Esophagus muscularis mucosa (tissue), 4 donors: ENCODE measurements around the gene TTBK2. TPM values are rescaled to one million over a fixed set of nuclear protein-coding genes. Genes with fewer than 3 reads are reported as not detected.

Experiments
- DNase-seq: peaks from one replicate; pipeline ENCODE4 v3.0.0-alpha.2; 2017; ENCODE audit errors: extremely low spot score
- H3K27ac ChIP-seq, 4 donors: fragments of 200-600 bp; sonication (generic); replicated peaks in 1 of 4; 1 replicate in 3 of 4; 2 replicates in 1 of 4; pipeline ENCODE4 v1.5.1; 2016 to 2019; ENCODE audit warnings: mild to moderate bottlenecking in 1 of 4
- H3K27me3 ChIP-seq, 4 donors: fragments of 200-600 bp; sonication (generic); one replicate each; pipeline versions ENCODE4 v1.5.1 to v1.6.0; 2016 to 2019
- H3K36me3 ChIP-seq, 4 donors: fragments of 200-600 bp; sonication (generic); one replicate each; pipeline ENCODE4 v1.5.1; 2016 to 2019
- H3K4me1 ChIP-seq, 4 donors: fragments of 200-600 bp; sonication (generic); one replicate each; pipeline ENCODE4 v1.5.1; 2016 to 2019
- H3K4me3 ChIP-seq, 4 donors: fragments of 200-600 bp; sonication (generic); 1 replicate in 2 of 4; 2 replicates in 2 of 4; pipeline ENCODE4 v1.5.1; 2016 to 2019; ENCODE audit warnings: mild to moderate bottlenecking in 4 of 4, moderate library complexity in 1 of 4
- H3K9me3 ChIP-seq, 4 donors: fragments of 200-600 bp; sonication (generic); 1 replicate in 3 of 4; 2 replicates in 1 of 4; pipeline ENCODE4 v1.5.1; 2016 to 2019
- EP300 ChIP-seq: sonication (generic); formaldehyde crosslinking; IDR thresholded peaks from one replicate; pipeline ENCODE4 v1.6.1; 2017; ENCODE audit warnings: antibody characterized with exemption
- POLR2A ChIP-seq: fragments of 450-650 bp; IDR thresholded peaks from one replicate; pipeline ENCODE4 v1.6.1; 2017; ENCODE audit warnings: antibody characterized with exemption, moderate library complexity, mild to moderate bottlenecking, low read depth
- POLR2AphosphoS5 ChIP-seq, 2 donors: sonication (generic); formaldehyde crosslinking; IDR thresholded peaks; one replicate each; pipeline ENCODE4 v1.6.1; 2017; ENCODE audit warnings: antibody characterized with exemption in 2 of 2
- WGBS: methylation state at CpG from one replicate; pipeline ENCODE4 v1.1.5; 2018; 5-methylcytosine and 5-hydroxymethylcytosine counted together
- intact Hi-C: fragments of 100-400 bp; cut with DNase I; formaldehyde crosslinking; loops from one replicate; pipeline ENCODE4 v1.15.1; 2023
- total RNA-seq, 4 donors: library from RNA; depleted of rRNA; stranded (reverse); fragments of >200 nt; gene quantifications; one replicate each; pipeline versions ENCODE4 v1.1.0 to v1.2.1, GENCODE V29; 2016
- TF ChIP-seq, protein P1 (sequence below), 3 experiments: fragments of 200-600 bp in 2 of 3; fragments of 450-650 bp in 1 of 3; sonication (generic) in 2 of 3; IDR thresholded peaks; one replicate each; pipeline ENCODE4 v1.5.1; 2017 to 2019; ENCODE audit warnings: antibody characterized with exemption in 3 of 3, mild to moderate bottlenecking in 2 of 3, moderate library complexity in 1 of 3

TTBK2 gene
- total RNA-seq, 4 donors from 2014 or later = 19.4 to 33.0 (median 25.1) TPM

DNA sequence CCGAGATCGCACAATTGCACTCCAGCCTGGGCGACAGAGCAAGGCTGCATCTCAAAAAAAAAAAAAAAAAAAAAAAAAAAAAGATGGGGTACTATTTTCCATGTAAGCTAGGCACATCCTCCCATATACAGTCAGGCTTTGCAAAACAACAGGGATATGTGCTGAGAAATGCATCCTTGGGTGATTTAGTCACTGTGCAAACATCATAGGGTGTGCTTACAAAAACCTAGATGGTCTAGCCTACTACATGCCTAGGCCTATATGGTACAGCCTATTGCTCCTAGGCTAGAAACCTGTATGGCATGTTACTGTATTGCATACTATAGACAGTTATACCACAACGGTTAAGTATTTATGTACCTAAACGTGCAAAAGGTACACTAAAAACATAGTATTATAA is 75.0 kb downstream of the TTBK2 start:
- H3K9me3 ChIP-seq = peaks cover 0 to 6% (median 0%) of the 10 kb centered on the region in 4 donors
- TF ChIP-seq, protein P1, sequence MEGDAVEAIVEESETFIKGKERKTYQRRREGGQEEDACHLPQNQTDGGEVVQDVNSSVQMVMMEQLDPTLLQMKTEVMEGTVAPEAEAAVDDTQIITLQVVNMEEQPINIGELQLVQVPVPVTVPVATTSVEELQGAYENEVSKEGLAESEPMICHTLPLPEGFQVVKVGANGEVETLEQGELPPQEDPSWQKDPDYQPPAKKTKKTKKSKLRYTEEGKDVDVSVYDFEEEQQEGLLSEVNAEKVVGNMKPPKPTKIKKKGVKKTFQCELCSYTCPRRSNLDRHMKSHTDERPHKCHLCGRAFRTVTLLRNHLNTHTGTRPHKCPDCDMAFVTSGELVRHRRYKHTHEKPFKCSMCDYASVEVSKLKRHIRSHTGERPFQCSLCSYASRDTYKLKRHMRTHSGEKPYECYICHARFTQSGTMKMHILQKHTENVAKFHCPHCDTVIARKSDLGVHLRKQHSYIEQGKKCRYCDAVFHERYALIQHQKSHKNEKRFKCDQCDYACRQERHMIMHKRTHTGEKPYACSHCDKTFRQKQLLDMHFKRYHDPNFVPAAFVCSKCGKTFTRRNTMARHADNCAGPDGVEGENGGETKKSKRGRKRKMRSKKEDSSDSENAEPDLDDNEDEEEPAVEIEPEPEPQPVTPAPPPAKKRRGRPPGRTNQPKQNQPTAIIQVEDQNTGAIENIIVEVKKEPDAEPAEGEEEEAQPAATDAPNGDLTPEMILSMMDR (IDR thresholded peaks at IDR 0.05) = no peak
- TF ChIP-seq POLR2AphosphoS5 (IDR thresholded peaks at IDR 0.05) (no peak), POLR2A (no peak), EP300 (no peak)
- H3K27ac ChIP-seq = no peak overlapping the region
- H3K4me1 ChIP-seq = no peaks in the 10 kb centered on the region
- WGBS = 96% methylated on average over 5 of the region's 5 CpGs
- intact Hi-C loops = no loop called here
- DNase-seq = no peak
- H3K27me3 ChIP-seq = no peaks in the 10 kb centered on the region
- no peak overlapping the region for H3K4me3 ChIP-seq
- H3K36me3 ChIP-seq = peaks cover 0 to 13% (median 0%) of the 10 kb centered on the region in 4 donors

DNA sequence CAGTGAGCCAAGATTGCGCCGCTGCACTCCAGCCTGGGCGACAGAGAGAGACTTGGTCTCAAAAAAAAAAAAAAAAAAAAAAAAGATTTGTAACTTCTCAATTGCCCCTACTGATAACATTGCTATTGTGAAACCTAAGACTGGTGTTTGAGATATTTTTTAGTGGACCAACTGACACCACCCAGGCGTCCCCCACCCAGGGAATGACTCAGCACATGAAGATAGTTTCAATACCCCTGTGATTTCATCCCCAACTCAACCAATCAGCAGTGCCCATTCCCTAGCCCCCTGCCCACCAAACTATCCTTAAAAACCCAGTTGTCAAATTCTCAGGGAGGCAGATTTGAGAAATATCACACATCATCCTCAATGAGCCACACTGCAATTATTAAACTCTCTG is 76.9 kb downstream of the TTBK2 start:
- Histone ChIP-seq H3K9me3 (peaks cover 0 to 6% (median 0%) of the 10 kb centered on the region in 4 donors), H3K36me3 (peaks cover 9 to 21% (median 14%) of the 10 kb centered on the region in 4 donors), H3K4me3 (no peak overlapping the region), H3K4me1 (no peaks in the 10 kb centered on the region), H3K27me3 (no peaks in the 10 kb centered on the region), H3K27ac (no peak overlapping the region)
- TF ChIP-seq EP300 = no peak
- no peak for TF ChIP-seq POLR2AphosphoS5 (IDR thresholded peaks at IDR 0.05)
- TF ChIP-seq POLR2A = no peak
- TF ChIP-seq, protein P1 (IDR thresholded peaks at IDR 0.05) = no peak
- WGBS = 96% methylated on average over 4 of the region's 4 CpGs
- no peak for DNase-seq
- intact Hi-C loops = no loop called here

DNA sequence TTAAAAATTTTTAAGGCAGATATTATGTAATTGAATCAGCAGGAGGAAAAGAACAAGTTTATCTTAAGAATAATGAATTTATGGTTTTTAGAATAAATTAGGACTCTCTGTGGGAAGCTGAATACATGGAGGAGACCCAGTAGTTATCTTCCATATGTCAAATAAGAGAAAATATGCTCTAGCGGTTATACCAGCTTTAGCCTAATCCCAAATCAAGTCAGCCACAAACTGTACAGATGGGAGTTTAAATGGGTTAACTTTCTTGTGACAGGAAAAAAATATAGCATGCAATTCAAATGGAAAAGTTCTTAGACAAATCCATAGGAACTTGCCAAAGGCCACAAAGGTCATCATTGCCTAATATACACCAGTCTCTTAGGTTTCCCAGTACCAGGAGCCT is 84.3 kb downstream of the TTBK2 start:
- no peak overlapping the region for H3K27ac ChIP-seq
- H3K4me3 ChIP-seq = no peak overlapping the region
- H3K9me3 ChIP-seq = no peaks in the 10 kb centered on the region
- DNase-seq = no peak
- H3K36me3 ChIP-seq = peaks cover 9 to 33% (median 28%) of the 10 kb centered on the region in 4 donors
- no peaks in the 10 kb centered on the region for H3K4me1 ChIP-seq
- intact Hi-C loops = loop anchor here (10.0 kb wide), 1 partner anchor 61 kb away; no protein-coding TSS in a partner anchor
- 97% methylated on average over 1 of the region's 1 CpG for WGBS
- TF ChIP-seq, protein P1 (IDR thresholded peaks at IDR 0.05) = no peak
- TF ChIP-seq POLR2A = no peak
- H3K27me3 ChIP-seq = no peaks in the 10 kb centered on the region

DNA sequence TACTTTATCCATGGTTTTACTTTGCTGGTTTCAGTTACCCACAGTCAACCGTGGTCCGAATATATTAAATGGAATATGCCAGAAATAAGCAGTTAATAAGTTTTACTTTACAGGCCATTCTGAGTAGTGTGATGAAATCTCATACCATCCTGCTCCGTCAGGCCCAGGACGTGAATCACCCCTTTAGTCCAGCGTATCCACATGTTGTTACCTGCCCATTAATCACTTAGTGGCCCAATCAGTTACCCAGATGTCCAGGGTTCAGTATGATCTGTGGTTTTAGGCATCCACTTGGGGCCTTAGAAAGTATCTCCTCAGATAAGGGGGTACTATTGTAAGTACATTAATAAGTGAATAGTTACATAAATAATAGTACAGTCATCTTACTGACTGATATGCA is 88.0 kb downstream of the TTBK2 start:
- DNase-seq = no peak
- no peaks in the 10 kb centered on the region for H3K27me3 ChIP-seq
- TF ChIP-seq EP300 (no peak), POLR2A (no peak), POLR2AphosphoS5 (IDR thresholded peaks at IDR 0.05) (no peak)
- TF ChIP-seq, protein P1 (IDR thresholded peaks at IDR 0.05) = no peak
- no peaks in the 10 kb centered on the region for H3K4me1 ChIP-seq
- no peak overlapping the region for H3K4me3 ChIP-seq
- WGBS = 96% methylated on average over 5 of the region's 5 CpGs
- no peaks in the 10 kb centered on the region for H3K9me3 ChIP-seq
- peaks cover 0 to 14% (median 8%) of the 10 kb centered on the region in 4 donors for H3K36me3 ChIP-seq
- H3K27ac ChIP-seq = no peak overlapping the region
- intact Hi-C loops = loop anchor here (10.0 kb wide), 1 partner anchor 58 kb away; no protein-coding TSS in a partner anchor

DNA sequence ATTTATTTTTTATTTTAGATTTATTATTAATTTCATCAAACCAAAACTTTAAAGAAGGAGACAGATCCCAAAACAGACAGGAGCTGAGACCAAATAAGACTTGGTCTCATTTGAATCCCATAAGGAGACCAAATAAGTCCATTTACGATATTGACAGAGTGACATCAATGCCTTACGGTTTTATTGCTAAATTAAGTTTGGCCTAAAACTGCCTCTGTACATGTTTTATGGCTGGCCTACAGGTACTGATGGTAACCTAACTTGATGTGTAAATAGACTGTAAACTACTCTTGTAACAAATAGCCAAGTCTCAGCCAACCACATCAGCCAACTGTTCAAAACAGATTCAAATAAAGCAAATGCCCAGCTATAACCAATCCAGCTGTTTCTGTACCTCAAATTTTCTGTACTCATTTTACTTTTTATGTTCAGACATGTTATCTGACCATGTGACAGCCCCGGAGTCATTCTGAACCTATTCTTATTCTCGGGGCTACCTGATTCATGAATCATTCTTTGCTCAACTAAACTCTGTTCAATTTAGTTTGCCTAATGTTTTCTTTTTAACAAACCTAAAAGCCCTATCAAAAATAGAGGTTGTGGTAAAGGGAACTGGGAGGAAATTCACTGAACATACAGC is 94.2 kb downstream of the TTBK2 start:
- intact Hi-C loops = no loop called here

More for the DNA sequence above, 94.2 kb downstream of the TTBK2 start:
- H3K4me1 ChIP-seq = no peaks in the 10 kb centered on the region
- H3K9me3 ChIP-seq = no peaks in the 10 kb centered on the region
- no peak for TF ChIP-seq POLR2AphosphoS5 (IDR thresholded peaks at IDR 0.05)
- no peak for TF ChIP-seq POLR2A
- no peak for TF ChIP-seq EP300
- H3K27me3 ChIP-seq = no peaks in the 10 kb centered on the region
- H3K36me3 ChIP-seq = peaks cover 0 to 28% (median 8%) of the 10 kb centered on the region in 4 donors
- H3K4me3 ChIP-seq = no peak overlapping the region
- 97% methylated on average over 4 of the region's 4 CpGs for WGBS
- no peak overlapping the region for H3K27ac ChIP-seq
- no peak for DNase-seq
